Measurements from ENCODE around the gene IL1RL2.

The IL1RL2 gene

DNA sequence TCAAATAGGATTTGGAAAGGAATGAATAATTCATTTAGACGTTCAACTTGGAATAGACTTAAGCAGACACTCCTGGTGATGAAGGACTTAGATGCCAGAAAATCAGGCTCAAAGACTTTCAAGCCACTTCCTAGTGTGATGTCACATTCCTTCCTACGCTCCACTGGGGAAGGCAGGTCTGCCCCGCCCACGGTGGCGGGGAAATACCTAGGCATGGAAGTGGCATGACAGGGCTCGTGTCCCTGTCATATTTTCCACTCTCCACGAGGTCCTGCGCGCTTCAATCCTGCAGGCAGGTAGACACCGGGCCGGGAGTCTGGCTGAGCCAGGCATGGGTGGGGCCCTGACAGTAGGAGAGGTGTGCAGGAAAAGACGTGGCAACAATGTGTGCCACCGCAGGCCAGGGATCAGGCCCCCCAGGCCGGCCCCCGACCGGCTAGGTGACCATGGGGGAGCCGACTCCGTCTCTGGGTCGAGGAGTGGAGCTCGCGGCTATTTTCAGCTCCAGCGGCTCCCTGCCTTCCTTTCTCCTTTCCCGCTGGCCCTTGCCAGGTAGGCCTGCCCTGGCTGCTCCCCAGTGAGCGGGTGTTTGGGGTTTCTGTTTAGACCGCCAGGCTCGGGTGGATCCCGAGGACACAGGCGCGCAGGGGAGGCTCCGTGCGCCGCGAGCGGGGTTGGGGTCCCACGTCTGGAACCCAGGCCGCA is at the start of gene IL1RL2:
Gene IL1RL2 (plus strand): TSS at position 233 of the 705 bp plus-strand sequence. CDS start 845 bp downstream, outside the sequence.
- H3K36me3 ChIP-seq (ENCODE audit: control insufficient read depth, insufficient read depth, low read length) = no peaks in the 10 kb centered on the region
- no peaks in the 10 kb centered on the region; the same call in 1 of the 2 replicates for H3K4me1 ChIP-seq (ENCODE audit: control insufficient read depth, insufficient read depth, low read length)
- DNase-seq (ENCODE audit: low read depth, low spot score) = no peak
- peaks cover 20% of the 10 kb centered on the region for H3K27me3 ChIP-seq (ENCODE audit: control insufficient read depth, insufficient read depth, low read length)
- H3K9me3 ChIP-seq (ENCODE audit: control insufficient read depth, insufficient read depth, low read length) = no peaks in the 10 kb centered on the region
- no CpG with 5 or more reads among the region's 36 CpGs for WGBS (ENCODE audit: insufficient coverage, insufficient read length)
- H3K27ac ChIP-seq (ENCODE audit: low read length) = no peak within 1 kb of the TSS
- peak within 1 kb of the TSS; percentile 13; the same call in 1 of the 2 replicates for H3K4me3 ChIP-seq (ENCODE audit: low read length)

DNA sequence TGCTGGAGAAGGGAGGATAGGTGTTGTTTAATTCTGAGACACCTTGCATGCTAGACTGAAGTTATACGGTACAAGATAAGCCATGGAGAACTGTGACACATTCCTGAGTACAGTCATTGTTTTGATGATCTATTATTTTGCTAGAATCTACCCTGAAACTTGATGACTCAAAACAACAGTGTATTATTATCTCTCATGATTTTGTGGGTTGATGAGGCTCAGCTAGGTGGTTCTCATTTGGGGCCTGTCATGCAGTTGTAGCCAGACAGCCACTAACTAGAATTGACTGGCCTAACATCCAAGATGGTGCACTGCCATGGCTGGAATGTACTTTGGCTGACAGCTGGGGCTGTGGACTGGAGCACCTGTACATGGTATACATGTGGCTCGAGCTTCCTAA is 49.7 kb upstream of the IL1RL2 start:
- WGBS (ENCODE audit: insufficient coverage, insufficient read length) = no CpG with 5 or more reads among the region's 2 CpGs
- H3K4me3 ChIP-seq (ENCODE audit: low read length) = no peak overlapping the region
- H3K27ac ChIP-seq (ENCODE audit: low read length) = no peak overlapping the region
- no peaks in the 10 kb centered on the region; the same call in 1 of the 2 replicates for H3K27me3 ChIP-seq (ENCODE audit: control insufficient read depth, insufficient read depth, low read length)
- no peaks in the 10 kb centered on the region for H3K36me3 ChIP-seq (ENCODE audit: control insufficient read depth, insufficient read depth, low read length)
- DNase-seq (ENCODE audit: low read depth, low spot score) = no peak
- H3K9me3 ChIP-seq (ENCODE audit: control insufficient read depth, insufficient read depth, low read length) = no peaks in the 10 kb centered on the region
- no peaks in the 10 kb centered on the region for H3K4me1 ChIP-seq (ENCODE audit: control insufficient read depth, insufficient read depth, low read length)

DNA sequence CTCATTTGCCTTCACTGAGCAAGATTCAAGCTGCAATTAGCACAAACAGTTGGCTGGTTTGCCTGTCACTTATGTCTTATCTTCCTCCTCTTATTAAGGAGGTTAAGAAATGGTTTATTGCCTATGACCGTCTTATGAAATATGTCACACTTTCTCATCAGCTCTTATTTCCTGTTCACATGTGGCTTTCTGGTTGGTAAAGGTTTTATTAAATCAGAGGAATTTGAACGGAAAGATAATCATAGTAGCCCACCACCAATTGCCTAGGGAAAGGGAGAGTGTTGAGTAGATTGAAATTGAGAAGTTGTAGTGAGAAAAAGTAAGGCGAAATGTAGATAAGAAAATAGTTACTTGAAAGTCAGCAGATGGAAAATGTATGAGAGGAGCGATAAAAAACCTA is 48.5 kb upstream of the IL1RL2 start:
- Histone ChIP-seq H3K9me3 (ENCODE audit: control insufficient read depth, insufficient read depth, low read length) (no peaks in the 10 kb centered on the region), H3K36me3 (ENCODE audit: control insufficient read depth, insufficient read depth, low read length) (no peaks in the 10 kb centered on the region), H3K27ac (ENCODE audit: low read length) (no peak overlapping the region), H3K27me3 (ENCODE audit: control insufficient read depth, insufficient read depth, low read length) (peaks cover 5% of the 10 kb centered on the region), H3K4me3 (ENCODE audit: low read length) (no peak overlapping the region), H3K4me1 (ENCODE audit: control insufficient read depth, insufficient read depth, low read length) (no peaks in the 10 kb centered on the region)
- DNase-seq (ENCODE audit: low read depth, low spot score) = no peak
- 100% methylated on average over 2 of the region's 4 CpGs for WGBS (ENCODE audit: insufficient coverage, insufficient read length)

DNA sequence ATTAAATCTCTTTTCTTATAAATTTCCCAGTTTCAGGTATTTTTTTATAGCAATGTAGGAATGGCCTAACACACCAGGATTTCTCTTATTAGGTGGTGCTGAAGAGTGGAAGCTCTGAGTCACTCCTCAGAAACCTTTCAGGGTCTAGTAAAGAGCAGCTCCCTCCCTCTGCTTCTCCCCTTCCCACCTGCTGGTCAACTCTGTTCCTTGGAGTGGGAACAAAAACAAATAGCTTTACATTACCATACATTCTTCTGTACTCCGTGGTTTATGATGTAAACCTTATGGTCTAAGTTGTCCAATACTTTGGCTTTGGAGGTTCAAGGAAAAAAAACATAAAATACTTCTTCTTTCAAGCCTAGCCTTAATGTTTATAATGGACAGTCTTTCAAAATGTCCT is 47.0 kb upstream of the IL1RL2 start:
- no peak overlapping the region for H3K27ac ChIP-seq (ENCODE audit: low read length)
- WGBS (ENCODE audit: insufficient coverage, insufficient read length) = no CpG with 5 or more reads among the region's 1 CpG
- no peak overlapping the region for H3K4me3 ChIP-seq (ENCODE audit: low read length)
- H3K27me3 ChIP-seq (ENCODE audit: control insufficient read depth, insufficient read depth, low read length) = peaks cover 8% of the 10 kb centered on the region
- no peak for DNase-seq (ENCODE audit: low read depth, low spot score)
- no peaks in the 10 kb centered on the region for H3K4me1 ChIP-seq (ENCODE audit: control insufficient read depth, insufficient read depth, low read length)
- H3K36me3 ChIP-seq (ENCODE audit: control insufficient read depth, insufficient read depth, low read length) = no peaks in the 10 kb centered on the region
- no peaks in the 10 kb centered on the region for H3K9me3 ChIP-seq (ENCODE audit: control insufficient read depth, insufficient read depth, low read length)

DNA sequence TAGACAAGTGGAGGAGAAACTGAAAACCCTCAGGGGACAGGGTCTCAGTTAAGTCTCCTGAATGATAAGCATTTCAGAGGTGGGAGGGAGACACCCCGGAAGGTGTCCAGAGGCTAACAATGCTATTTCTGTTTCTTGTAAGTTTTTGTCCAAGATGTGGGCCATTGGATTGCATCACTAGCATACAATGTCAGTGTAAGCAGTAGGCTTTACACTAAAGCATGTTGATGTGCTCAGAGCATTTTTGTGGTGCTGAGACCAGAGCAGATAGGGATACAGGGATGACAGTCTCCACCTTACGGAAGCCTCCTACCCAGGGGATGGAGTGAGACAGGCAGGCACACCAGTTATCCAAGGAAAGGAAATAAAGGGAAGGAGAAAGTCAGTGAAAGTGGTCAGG is 46.4 kb upstream of the IL1RL2 start:
- no peaks in the 10 kb centered on the region for H3K36me3 ChIP-seq (ENCODE audit: control insufficient read depth, insufficient read depth, low read length)
- no peaks in the 10 kb centered on the region for H3K4me1 ChIP-seq (ENCODE audit: control insufficient read depth, insufficient read depth, low read length)
- WGBS (ENCODE audit: insufficient coverage, insufficient read length) = no CpG with 5 or more reads among the region's 2 CpGs
- H3K27ac ChIP-seq (ENCODE audit: low read length) = no peak overlapping the region
- H3K9me3 ChIP-seq (ENCODE audit: control insufficient read depth, insufficient read depth, low read length) = no peaks in the 10 kb centered on the region
- H3K4me3 ChIP-seq (ENCODE audit: low read length) = no peak overlapping the region
- H3K27me3 ChIP-seq (ENCODE audit: control insufficient read depth, insufficient read depth, low read length) = peaks cover 8% of the 10 kb centered on the region
- DNase-seq (ENCODE audit: low read depth, low spot score) = no peak

DNA sequence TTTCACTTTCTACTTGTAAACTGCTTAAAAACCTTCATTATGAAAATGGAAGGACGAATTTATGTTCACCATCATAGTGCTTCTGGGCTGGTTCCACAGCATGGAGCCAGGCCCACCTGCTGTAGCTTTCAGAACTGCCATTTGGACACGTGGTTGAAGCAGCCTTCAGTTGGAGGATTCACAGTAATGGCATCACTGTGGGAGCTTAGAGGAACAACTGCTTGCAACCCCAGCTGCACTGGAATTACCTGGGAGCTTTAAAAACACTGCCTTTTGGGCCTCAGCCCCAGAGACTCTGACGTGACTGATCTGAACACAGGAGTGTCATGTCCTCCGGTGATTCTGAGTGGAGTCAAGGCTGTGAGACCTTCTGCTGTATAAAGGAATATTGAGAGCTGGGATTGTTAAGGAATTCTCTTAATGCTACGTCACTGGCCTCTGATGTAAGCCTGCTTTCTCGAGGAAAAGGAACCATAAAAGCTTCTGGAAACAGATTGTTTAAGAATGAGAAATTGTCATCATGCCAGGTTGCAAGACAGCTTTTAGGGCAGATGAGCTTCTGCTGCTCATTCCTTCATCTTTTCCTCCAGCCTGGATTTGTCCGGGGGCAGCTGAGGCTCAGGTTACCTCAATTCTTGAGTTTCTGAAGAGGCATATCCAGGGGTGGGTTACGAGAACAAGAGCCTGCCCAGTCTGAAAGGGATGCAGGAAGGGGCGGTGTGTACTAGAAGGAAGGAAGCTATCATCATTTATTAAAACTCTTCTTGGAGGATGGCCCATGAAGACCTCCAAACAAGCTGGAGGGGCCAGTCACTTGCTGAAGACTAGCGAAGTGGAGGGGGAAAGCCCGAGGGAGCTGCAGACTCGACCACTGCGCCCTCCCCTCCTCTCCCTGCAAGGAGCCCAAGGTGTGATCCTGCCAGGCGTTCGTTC is 45.5 kb upstream of the IL1RL2 start:
- Histone ChIP-seq H3K36me3 (ENCODE audit: control insufficient read depth, insufficient read depth, low read length) (no peaks in the 10 kb centered on the region), H3K4me1 (ENCODE audit: control insufficient read depth, insufficient read depth, low read length) (no peaks in the 10 kb centered on the region), H3K27me3 (ENCODE audit: control insufficient read depth, insufficient read depth, low read length) (peaks cover 8% of the 10 kb centered on the region), H3K27ac (ENCODE audit: low read length) (no peak overlapping the region), H3K4me3 (ENCODE audit: low read length) (no peak overlapping the region), H3K9me3 (ENCODE audit: control insufficient read depth, insufficient read depth, low read length) (no peaks in the 10 kb centered on the region)
- WGBS (ENCODE audit: insufficient coverage, insufficient read length) = no CpG with 5 or more reads among the region's 15 CpGs
- DNase-seq (ENCODE audit: low read depth, low spot score) = no peak

DNA sequence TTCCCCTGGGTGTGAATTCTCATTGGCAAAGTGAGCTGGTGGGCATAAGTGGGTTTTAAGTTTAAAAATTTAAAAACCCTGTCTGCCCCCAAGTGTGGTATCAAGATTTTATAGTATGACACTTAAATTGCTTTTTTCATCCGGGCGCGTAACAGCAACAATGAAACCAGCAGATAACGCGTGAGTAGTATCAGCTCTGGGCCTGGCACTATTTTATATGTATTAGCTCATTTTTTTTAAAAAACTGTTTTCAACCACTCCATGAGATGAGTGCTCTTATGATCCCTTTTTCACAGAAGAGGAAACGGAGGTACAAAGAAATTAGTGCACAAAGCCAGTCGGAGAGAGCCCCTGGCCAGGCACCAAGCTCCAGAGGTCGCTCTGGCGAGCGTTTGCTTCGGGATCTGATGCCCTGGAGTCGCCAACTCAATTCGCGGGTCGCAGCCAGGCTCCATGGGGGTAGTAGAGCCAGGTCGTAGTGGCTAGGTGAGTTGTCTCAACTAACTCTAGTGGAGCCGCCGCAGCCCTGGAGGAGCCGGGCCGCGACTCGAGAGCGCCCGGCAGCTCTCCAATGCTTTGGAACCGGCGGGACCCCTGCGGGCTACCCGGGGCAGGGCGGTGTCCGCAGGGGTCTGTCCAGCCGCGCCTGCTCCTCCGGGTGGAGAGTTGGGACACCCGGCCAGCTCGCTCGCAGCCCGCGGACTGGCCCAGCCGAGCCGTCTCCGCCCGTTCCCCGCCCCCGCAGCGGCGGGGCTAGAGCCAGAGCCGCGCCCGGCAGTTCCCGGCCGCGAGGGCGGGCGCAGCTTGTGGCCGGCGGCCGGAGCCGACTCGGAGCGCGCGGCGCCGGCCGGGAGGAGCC is 44.6 kb upstream of the IL1RL2 start, which contains the start of gene IL1R1:
Gene IL1R1 (plus strand): TSS at position 777 of the 859 bp plus-strand sequence. CDS start 14,979 bp downstream, outside the sequence.
- peak within 1 kb of the TSS; percentile 65 for H3K4me3 ChIP-seq (ENCODE audit: low read length)
- peaks cover 8% of the 10 kb centered on the region for H3K27me3 ChIP-seq (ENCODE audit: control insufficient read depth, insufficient read depth, low read length)
- no peaks in the 10 kb centered on the region for H3K9me3 ChIP-seq (ENCODE audit: control insufficient read depth, insufficient read depth, low read length)
- no peaks in the 10 kb centered on the region for H3K4me1 ChIP-seq (ENCODE audit: control insufficient read depth, insufficient read depth, low read length)
- H3K27ac ChIP-seq (ENCODE audit: low read length) = no peak within 1 kb of the TSS
- WGBS (ENCODE audit: insufficient coverage, insufficient read length) = no CpG with 5 or more reads among the region's 65 CpGs
- no peak for DNase-seq (ENCODE audit: low read depth, low spot score)
- H3K36me3 ChIP-seq (ENCODE audit: control insufficient read depth, insufficient read depth, low read length) = no peaks in the 10 kb centered on the region

DNA sequence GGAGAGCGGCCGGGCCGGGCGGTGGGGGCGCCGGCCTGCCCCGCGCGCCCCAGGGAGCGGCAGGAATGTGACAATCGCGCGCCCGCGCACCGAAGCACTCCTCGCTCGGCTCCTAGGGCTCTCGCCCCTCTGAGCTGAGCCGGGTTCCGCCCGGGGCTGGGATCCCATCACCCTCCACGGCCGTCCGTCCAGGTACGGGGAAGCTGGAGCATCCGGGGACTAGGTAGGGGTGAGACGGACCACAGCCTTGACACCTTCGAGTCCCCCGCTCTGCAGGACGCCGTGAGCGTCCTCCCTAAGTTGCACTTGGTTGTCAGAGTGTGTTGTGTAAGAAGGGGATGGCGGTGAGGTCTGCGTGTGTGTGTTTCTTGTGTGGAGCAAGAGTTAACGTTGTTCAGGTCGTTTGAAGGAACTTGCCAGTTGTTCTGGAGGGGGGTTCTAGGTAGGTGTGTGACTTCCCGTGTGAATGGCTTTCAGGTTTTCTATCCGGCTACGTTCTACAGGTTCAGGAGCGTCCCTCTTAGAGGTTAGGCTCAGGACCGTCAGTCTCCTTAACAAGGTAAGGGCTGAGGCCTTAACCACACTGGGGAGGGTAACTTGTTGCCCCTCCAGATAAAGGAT is 43.9 kb upstream of the IL1RL2 start:
- no CpG with 5 or more reads among the region's 42 CpGs for WGBS (ENCODE audit: insufficient coverage, insufficient read length)
- Histone ChIP-seq H3K4me1 (ENCODE audit: control insufficient read depth, insufficient read depth, low read length) (no peaks in the 10 kb centered on the region), H3K27me3 (ENCODE audit: control insufficient read depth, insufficient read depth, low read length) (peaks cover 8% of the 10 kb centered on the region), H3K27ac (ENCODE audit: low read length) (no peak overlapping the region), H3K36me3 (ENCODE audit: control insufficient read depth, insufficient read depth, low read length) (no peaks in the 10 kb centered on the region), H3K4me3 (ENCODE audit: low read length) (peak overlapping the region; percentile 29; the same call in 1 of the 2 replicates), H3K9me3 (ENCODE audit: control insufficient read depth, insufficient read depth, low read length) (no peaks in the 10 kb centered on the region)
- DNase-seq (ENCODE audit: low read depth, low spot score) = no peak

DNA sequence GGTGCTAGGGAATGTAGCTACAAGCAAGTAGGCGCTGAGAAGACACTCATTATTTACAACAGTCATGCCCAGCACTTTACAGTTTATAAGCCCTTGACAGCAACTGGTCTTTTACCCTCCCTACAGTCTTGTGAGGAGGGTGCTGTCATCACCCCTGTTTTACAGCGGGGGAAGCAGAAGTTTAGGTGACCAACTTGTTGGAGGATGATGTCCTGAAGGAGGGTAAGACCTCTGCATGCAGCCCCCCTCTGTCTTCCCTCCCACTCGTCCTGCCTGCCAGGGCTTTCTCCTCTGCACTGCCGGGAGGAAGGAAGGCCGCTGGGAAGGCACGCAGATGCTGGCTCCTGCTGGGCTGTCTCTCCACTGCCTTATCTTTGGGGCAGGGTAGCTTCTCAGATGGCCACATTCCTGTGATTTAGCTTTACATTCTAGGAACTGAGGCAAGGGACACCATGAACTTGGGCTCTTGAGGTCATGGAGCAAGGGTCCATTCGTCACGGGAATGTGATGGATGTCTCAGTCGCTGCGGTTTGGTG is 43.3 kb upstream of the IL1RL2 start:
- Histone ChIP-seq H3K36me3 (ENCODE audit: control insufficient read depth, insufficient read depth, low read length) (no peaks in the 10 kb centered on the region), H3K27me3 (ENCODE audit: control insufficient read depth, insufficient read depth, low read length) (peaks cover 8% of the 10 kb centered on the region), H3K9me3 (ENCODE audit: control insufficient read depth, insufficient read depth, low read length) (no peaks in the 10 kb centered on the region), H3K27ac (ENCODE audit: low read length) (no peak overlapping the region), H3K4me1 (ENCODE audit: control insufficient read depth, insufficient read depth, low read length) (no peaks in the 10 kb centered on the region), H3K4me3 (ENCODE audit: low read length) (no peak overlapping the region)
- no CpG with 5 or more reads among the region's 10 CpGs for WGBS (ENCODE audit: insufficient coverage, insufficient read length)
- DNase-seq (ENCODE audit: low read depth, low spot score) = no peak

Measured in iPS DF 6.9 (cell line).